ENCODE results near the gene NTSR1. TPM values are rescaled to one million over a fixed set of nuclear protein-coding genes. Genes with fewer than 3 reads are reported as not detected.

The NTSR1 gene
- total and polyA plus RNA-seq, 4 experiments from 2014 or later = 0.30 to 0.38 TPM; not detected in 2

DNA sequence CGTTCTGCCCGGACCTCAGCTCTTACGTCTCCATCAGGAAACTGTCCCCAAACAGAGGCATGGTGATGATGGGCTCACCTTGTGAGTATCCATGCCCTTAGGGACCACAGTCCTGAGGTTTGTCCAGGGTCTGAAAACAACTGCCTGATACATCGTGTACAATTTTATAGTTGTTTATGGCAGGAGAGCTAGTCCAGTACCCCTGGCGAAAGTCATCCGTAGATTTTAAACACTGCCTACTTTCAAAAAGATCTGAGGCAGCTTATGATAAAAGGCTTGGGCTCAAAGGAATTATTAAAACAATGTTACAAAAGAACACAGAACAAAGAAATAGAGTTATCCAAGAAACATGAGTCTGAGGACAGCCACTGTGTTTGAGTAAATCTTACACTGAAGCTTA lies 14.0 kb downstream of the NTSR1 start:
- no peaks in the 10 kb centered on the region for H3K27me3 ChIP-seq (ENCODE audit: insufficient read depth, low read length)
- no peak for DNase-seq
- intact Hi-C loops (cut with micrococcal nuclease) = no loop called here
- no peak overlapping the region for H3K27ac ChIP-seq (ENCODE audit: low read depth, low read length)
- peaks cover 1 to 16% of the 10 kb centered on the region in 2 donors for H3K36me3 Mint-ChIP-seq
- peaks cover 0 to 2% of the 10 kb centered on the region in 2 donors for H3K27me3 Mint-ChIP-seq
- H3K4me3 ChIP-seq (ENCODE audit: low read length in 2 of 2) = no peak overlapping the region
- peaks cover 3 to 19% (median 7%) of the 10 kb centered on the region in 4 donors for H3K4me1 Mint-ChIP-seq
- H3K9me3 ChIP-seq (ENCODE audit: control insufficient read depth in 1 of 2, low read length in 2 of 2) = no peaks in the 10 kb centered on the region
- peaks cover 2 to 34% (median 27%) of the 10 kb centered on the region in 8 donors for H3K9me3 Mint-ChIP-seq
- H3K27ac Mint-ChIP-seq = no peak overlapping the region
- H3K36me3 ChIP-seq (ENCODE audit: insufficient read depth, low read length) = no peaks in the 10 kb centered on the region
- H3K4me1 ChIP-seq (ENCODE audit: insufficient read depth, low read length) = no peaks in the 10 kb centered on the region
- ChIA-PET CTCF (ENCODE audit: partially characterized antibody) (no interaction called here), POLR2A (ENCODE audit: partially characterized antibody) (interaction anchor here (2.1 kb wide), 1 partner anchor 17 kb away, joined by 10 read pairs; no protein-coding TSS in a partner anchor)
- H3K4me3 Mint-ChIP-seq = no peak overlapping the region

DNA sequence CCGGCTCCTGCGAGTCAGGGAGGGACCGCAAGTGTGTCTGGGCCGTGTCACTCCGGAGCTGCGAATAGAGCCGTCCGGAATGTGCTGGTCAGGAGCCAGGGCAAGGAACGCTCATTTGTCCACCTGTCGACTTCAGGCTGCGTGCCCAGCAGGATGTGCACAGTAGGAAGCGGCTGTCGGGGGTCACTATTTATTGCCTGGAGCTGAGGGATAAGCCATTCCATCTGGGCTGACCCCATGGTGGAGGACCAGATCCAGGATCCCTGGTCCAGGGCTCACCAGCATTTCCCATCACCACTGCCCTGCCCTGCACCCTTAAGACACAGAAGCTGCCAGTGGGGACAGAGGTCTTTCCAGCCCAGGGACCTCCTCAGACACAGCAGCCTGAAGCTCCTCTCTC lies 14.7 kb downstream of the NTSR1 start:
- H3K4me3 Mint-ChIP-seq = no peak overlapping the region
- no peak overlapping the region for H3K27ac Mint-ChIP-seq
- Histone ChIP-seq H3K9me3 (ENCODE audit: control insufficient read depth in 1 of 2, low read length in 2 of 2) (no peaks in the 10 kb centered on the region), H3K27ac (ENCODE audit: low read depth, low read length) (no peak overlapping the region), H3K27me3 (ENCODE audit: insufficient read depth, low read length) (no peaks in the 10 kb centered on the region), H3K36me3 (ENCODE audit: insufficient read depth, low read length) (no peaks in the 10 kb centered on the region), H3K4me3 (ENCODE audit: low read length in 2 of 2) (no peak overlapping the region), H3K4me1 (ENCODE audit: insufficient read depth, low read length) (peaks cover 6% of the 10 kb centered on the region)
- intact Hi-C loops (cut with micrococcal nuclease) = no loop called here
- ChIA-PET CTCF (ENCODE audit: partially characterized antibody) (no interaction called here), POLR2A (ENCODE audit: partially characterized antibody) (interaction anchor here (2.1 kb wide), 1 partner anchor 17 kb away, joined by 10 read pairs; no protein-coding TSS in a partner anchor)
- peaks cover 1 to 16% of the 10 kb centered on the region in 2 donors for H3K36me3 Mint-ChIP-seq
- peaks cover 5 to 22% (median 9%) of the 10 kb centered on the region in 4 donors for H3K4me1 Mint-ChIP-seq
- no peak for DNase-seq
- H3K9me3 Mint-ChIP-seq = peaks cover 2 to 34% (median 27%) of the 10 kb centered on the region in 8 donors
- no peaks in the 10 kb centered on the region for H3K27me3 Mint-ChIP-seq

DNA sequence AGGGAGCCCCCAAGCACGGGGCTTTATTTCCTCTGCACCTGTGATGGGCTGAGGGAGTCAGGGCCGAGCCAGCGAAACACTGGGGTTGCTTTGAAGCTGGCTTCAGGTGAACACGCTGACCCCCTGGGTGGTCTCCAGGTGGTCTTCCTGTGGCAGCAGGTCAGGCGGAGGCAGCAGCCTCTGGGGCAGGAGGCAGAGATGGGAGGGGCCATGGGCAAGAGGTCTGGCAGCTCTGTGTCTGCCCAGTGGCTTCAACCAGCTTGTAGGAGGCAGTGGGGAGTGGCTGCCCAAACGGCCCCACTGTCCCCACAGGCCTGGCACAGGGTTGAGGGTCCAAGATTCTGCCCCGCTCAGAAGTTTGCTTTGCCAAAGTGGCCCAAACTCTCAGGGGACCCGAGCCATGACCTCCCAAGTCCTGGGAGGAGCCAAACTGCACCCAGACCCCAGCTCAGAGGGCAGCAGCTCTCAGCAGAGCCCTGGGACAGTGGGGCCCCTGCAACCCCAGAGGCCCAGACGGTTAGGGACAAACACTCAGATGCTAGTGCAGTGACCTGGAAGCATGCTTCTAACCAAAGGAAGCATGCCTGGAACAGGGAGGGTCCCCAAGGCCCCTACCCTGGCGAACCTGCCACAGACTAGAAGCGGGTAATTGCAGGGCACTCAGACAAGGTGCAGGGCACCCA lies 15.3 kb downstream of the NTSR1 start:
- peaks cover 6 to 20% (median 13%) of the 10 kb centered on the region in 4 donors for H3K4me1 Mint-ChIP-seq
- peaks cover 12% of the 10 kb centered on the region for H3K4me1 ChIP-seq (ENCODE audit: insufficient read depth, low read length)
- H3K36me3 Mint-ChIP-seq = peaks cover 1 to 16% of the 10 kb centered on the region in 2 donors
- intact Hi-C loops (cut with micrococcal nuclease) = no loop called here
- no peak overlapping the region for H3K4me3 Mint-ChIP-seq
- H3K27ac Mint-ChIP-seq = no peak overlapping the region
- no peaks in the 10 kb centered on the region for H3K36me3 ChIP-seq (ENCODE audit: insufficient read depth, low read length)
- no peak overlapping the region for H3K4me3 ChIP-seq (ENCODE audit: low read length in 2 of 2)
- H3K9me3 ChIP-seq (ENCODE audit: control insufficient read depth in 1 of 2, low read length in 2 of 2) = no peaks in the 10 kb centered on the region
- H3K27me3 Mint-ChIP-seq = no peaks in the 10 kb centered on the region
- H3K9me3 Mint-ChIP-seq = peaks cover 2 to 34% (median 27%) of the 10 kb centered on the region in 8 donors
- no peak overlapping the region for H3K27ac ChIP-seq (ENCODE audit: low read depth, low read length)
- DNase-seq = no peak
- H3K27me3 ChIP-seq (ENCODE audit: insufficient read depth, low read length) = no peaks in the 10 kb centered on the region
- ChIA-PET CTCF (ENCODE audit: partially characterized antibody) (no interaction called here), POLR2A (ENCODE audit: partially characterized antibody) (interaction anchor here (2.1 kb wide), 1 partner anchor 16 kb away, joined by 10 read pairs; no protein-coding TSS in a partner anchor)

DNA sequence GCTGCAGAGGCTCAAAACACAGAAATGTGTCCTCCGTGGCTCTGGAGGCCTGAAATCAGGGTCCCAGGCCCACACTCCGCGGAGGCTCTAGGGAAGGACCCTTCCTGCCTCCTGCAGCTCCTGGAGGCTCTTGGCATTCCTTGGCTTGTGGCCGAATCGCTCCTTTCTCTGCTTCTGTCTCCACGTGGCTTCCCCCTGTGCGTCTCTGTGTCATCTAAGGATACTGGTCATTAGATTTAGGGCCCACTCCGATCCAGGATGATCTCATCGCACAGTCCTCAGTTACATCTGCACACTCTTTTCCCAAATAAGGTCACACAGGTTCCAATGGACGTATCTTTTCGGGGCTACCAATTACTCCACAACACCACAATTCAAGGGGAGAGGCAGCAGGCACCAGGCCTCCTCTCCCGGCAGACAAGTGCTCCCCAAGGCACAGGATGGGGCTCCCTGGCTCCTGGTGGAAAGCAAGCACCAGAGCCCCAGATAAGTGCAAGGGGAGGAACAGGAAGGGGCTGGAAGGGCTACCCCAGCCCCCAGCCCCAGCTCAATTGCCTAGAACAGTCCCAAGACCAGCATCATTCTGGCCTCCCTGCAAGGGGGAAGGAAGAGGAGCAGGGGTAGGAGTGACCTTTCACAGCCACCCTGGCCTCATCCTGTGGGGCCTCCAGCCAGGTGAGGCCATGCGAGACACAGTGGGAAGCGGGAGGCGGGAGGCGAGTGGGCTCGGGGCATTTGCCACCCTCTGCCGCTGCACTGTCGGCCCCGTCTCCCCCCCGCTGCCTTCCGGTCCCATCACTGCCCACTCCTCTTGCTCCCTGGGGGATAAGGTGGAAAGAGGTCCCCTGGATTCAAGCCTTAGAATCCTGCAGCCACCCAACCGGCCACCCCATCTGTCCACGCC lies 16.3 kb downstream of the NTSR1 start:
- H3K27me3 ChIP-seq (ENCODE audit: insufficient read depth, low read length) = no peaks in the 10 kb centered on the region
- CTCF ChIA-PET (ENCODE audit: partially characterized antibody) = no interaction called here
- Mint-ChIP-seq H3K4me1 (peaks cover 6 to 21% (median 13%) of the 10 kb centered on the region in 4 donors), H3K9me3 (peaks cover 2 to 24% (median 22%) of the 10 kb centered on the region in 8 donors), H3K27me3 (no peaks in the 10 kb centered on the region), H3K4me3 (no peak overlapping the region), H3K27ac (peak overlapping the region in 2 of 7 donors; percentile 37 to 59), H3K36me3 (peaks cover 1 to 12% of the 10 kb centered on the region in 2 donors)
- no peaks in the 10 kb centered on the region for H3K36me3 ChIP-seq (ENCODE audit: insufficient read depth, low read length)
- H3K9me3 ChIP-seq (ENCODE audit: control insufficient read depth in 1 of 2, low read length in 2 of 2) = no peaks in the 10 kb centered on the region
- H3K4me1 ChIP-seq (ENCODE audit: insufficient read depth, low read length) = peaks cover 16% of the 10 kb centered on the region
- intact Hi-C loops (cut with micrococcal nuclease) = no loop called here
- H3K4me3 ChIP-seq (ENCODE audit: low read length in 2 of 2) = no peak overlapping the region
- H3K27ac ChIP-seq (ENCODE audit: low read depth, low read length) = no peak overlapping the region
- no peak for DNase-seq
- POLR2A ChIA-PET (ENCODE audit: partially characterized antibody) = interaction anchor here (1.2 kb wide), 1 partner anchor 15 kb away, joined by 4 read pairs; no protein-coding TSS in a partner anchor

DNA sequence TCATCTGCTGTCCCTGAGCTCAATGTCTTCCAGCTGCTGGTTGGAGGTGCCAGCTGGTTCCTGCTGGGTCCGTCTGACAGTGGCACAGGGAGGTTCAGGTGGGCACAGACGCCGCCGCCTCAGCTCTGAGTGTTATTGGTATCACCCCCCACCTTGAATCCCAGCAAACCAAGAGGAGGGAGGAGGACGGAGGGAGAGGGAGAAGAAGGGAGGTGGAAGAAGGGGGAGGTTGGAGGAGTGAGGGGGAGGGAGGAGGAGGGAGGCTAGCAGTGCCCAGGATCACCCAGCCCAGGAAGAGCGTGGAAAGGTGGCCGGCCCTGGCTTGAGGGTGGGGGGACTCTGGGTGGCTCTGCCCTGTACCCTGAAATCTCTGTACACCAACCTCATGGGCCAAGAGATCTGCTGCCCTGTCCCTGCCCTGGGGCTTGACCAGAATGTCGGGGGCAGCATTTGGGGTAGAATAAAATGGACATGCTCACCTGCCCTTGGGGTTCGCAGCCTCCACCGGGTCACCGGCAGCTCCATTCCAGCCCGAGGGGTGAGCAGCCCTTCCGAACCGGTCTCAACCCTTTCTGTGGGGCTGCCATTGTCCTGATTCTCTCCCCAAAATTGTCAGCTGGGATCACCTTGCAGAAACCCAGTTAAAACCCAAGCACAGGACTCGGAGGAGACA lies 17.1 kb downstream of the NTSR1 start:
- H3K4me1 Mint-ChIP-seq = peaks cover 6 to 29% (median 16%) of the 10 kb centered on the region in 4 donors
- CTCF ChIA-PET (ENCODE audit: partially characterized antibody) = no interaction called here
- H3K9me3 Mint-ChIP-seq = peaks cover 2 to 17% (median 15%) of the 10 kb centered on the region in 8 donors
- Histone ChIP-seq H3K27ac (ENCODE audit: low read depth, low read length) (no peak overlapping the region), H3K4me3 (ENCODE audit: low read length in 2 of 2) (no peak overlapping the region), H3K4me1 (ENCODE audit: insufficient read depth, low read length) (peaks cover 16% of the 10 kb centered on the region), H3K9me3 (ENCODE audit: control insufficient read depth in 1 of 2, low read length in 2 of 2) (no peaks in the 10 kb centered on the region), H3K27me3 (ENCODE audit: insufficient read depth, low read length) (no peaks in the 10 kb centered on the region), H3K36me3 (ENCODE audit: insufficient read depth, low read length) (no peaks in the 10 kb centered on the region)
- H3K4me3 Mint-ChIP-seq = no peak overlapping the region
- no peak for DNase-seq
- intact Hi-C loops (cut with micrococcal nuclease) = no loop called here
- H3K27ac Mint-ChIP-seq = no peak overlapping the region
- peaks cover 1 to 7% of the 10 kb centered on the region in 2 donors for H3K36me3 Mint-ChIP-seq
- no peaks in the 10 kb centered on the region for H3K27me3 Mint-ChIP-seq
- POLR2A ChIA-PET (ENCODE audit: partially characterized antibody) = interaction anchor here (1.2 kb wide), 1 partner anchor 14 kb away, joined by 4 read pairs; no protein-coding TSS in a partner anchor

DNA sequence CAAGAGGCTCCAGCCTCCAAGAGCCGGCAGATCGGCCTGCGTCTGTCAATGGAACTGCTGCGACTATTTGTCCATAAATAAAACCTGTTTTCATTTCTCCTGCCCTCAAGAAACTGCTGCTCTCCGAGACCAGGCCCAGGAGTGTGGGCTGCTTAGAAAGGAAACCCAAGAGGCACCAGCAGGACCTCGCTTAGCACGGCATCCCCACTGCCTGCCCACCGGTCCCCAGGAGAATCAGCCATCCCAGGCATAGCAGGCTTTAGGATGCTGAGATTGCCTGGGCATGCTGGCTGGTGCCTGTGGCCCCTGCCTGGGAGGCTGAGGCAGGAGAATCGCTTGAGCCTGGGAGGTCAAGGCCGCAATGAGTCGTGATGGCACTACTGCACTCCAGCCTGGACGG lies 17.6 kb downstream of the NTSR1 start:
- Mint-ChIP-seq H3K4me1 (peaks cover 6 to 28% (median 16%) of the 10 kb centered on the region in 4 donors), H3K27me3 (no peaks in the 10 kb centered on the region), H3K36me3 (peaks cover 1 to 7% of the 10 kb centered on the region in 2 donors), H3K9me3 (peaks cover 2 to 15% (median 12%) of the 10 kb centered on the region in 8 donors), H3K27ac (peak overlapping the region in 1 of 7 donors; percentile 41), H3K4me3 (no peak overlapping the region)
- H3K27ac ChIP-seq (ENCODE audit: low read depth, low read length) = no peak overlapping the region
- CTCF ChIA-PET (ENCODE audit: partially characterized antibody) = no interaction called here
- intact Hi-C loops (cut with micrococcal nuclease) = no loop called here
- DNase-seq = no peak
- no peaks in the 10 kb centered on the region for H3K36me3 ChIP-seq (ENCODE audit: insufficient read depth, low read length)
- POLR2A ChIA-PET (ENCODE audit: partially characterized antibody) = no interaction called here
- no peaks in the 10 kb centered on the region for H3K27me3 ChIP-seq (ENCODE audit: insufficient read depth, low read length)
- no peaks in the 10 kb centered on the region for H3K9me3 ChIP-seq (ENCODE audit: control insufficient read depth in 1 of 2, low read length in 2 of 2)
- H3K4me3 ChIP-seq (ENCODE audit: low read length in 2 of 2) = no peak overlapping the region
- peaks cover 16% of the 10 kb centered on the region for H3K4me1 ChIP-seq (ENCODE audit: insufficient read depth, low read length)
